GM12864 (cell line): ENCODE data around the gene FIP1L1.

Experiments
- DNase-seq: peaks from one replicate; pipeline ENCODE4 v3.0.0-alpha.2; 2011; ENCODE audit warnings: low read depth
- H3K4me3 ChIP-seq: 2 replicates; pipeline ENCODE4 v1.5.1; 2011; ENCODE audit warnings: mild to moderate bottlenecking, low read depth, low read length, control low read depth
- TF ChIP-seq, protein P1 (sequence below): IDR thresholded peaks from 2 replicates; pipeline ENCODE4 v1.5.1; 2011; ENCODE audit warnings: low read depth, mild to moderate bottlenecking, moderate library complexity, low read length, control low read depth, inconsistent platforms; ENCODE audit errors: missing control alignments

The FIP1L1 gene

DNA sequence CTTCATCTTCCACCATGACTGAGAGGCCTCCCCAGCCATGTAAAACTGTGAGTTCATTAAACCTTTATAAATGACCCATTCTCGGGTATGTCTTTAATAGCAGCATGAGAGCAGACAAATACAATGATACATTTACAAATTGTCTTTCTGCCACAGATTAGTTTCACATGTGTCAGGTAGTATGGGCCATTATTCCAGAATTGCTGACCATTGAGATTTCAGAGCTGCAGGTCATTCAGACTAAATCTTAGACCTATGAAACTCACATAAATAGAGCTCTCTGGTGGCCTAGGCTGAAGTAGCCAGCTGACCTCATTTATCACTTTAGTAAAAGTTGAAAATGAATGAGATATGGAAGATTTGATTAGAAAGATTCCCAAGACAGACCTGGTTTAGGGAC, 105.8 kb downstream of the FIP1L1 start:
- H3K4me3 ChIP-seq = no peak overlapping the region
- DNase-seq = no peak
- TF ChIP-seq, protein P1, sequence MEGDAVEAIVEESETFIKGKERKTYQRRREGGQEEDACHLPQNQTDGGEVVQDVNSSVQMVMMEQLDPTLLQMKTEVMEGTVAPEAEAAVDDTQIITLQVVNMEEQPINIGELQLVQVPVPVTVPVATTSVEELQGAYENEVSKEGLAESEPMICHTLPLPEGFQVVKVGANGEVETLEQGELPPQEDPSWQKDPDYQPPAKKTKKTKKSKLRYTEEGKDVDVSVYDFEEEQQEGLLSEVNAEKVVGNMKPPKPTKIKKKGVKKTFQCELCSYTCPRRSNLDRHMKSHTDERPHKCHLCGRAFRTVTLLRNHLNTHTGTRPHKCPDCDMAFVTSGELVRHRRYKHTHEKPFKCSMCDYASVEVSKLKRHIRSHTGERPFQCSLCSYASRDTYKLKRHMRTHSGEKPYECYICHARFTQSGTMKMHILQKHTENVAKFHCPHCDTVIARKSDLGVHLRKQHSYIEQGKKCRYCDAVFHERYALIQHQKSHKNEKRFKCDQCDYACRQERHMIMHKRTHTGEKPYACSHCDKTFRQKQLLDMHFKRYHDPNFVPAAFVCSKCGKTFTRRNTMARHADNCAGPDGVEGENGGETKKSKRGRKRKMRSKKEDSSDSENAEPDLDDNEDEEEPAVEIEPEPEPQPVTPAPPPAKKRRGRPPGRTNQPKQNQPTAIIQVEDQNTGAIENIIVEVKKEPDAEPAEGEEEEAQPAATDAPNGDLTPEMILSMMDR = no peak

DNA sequence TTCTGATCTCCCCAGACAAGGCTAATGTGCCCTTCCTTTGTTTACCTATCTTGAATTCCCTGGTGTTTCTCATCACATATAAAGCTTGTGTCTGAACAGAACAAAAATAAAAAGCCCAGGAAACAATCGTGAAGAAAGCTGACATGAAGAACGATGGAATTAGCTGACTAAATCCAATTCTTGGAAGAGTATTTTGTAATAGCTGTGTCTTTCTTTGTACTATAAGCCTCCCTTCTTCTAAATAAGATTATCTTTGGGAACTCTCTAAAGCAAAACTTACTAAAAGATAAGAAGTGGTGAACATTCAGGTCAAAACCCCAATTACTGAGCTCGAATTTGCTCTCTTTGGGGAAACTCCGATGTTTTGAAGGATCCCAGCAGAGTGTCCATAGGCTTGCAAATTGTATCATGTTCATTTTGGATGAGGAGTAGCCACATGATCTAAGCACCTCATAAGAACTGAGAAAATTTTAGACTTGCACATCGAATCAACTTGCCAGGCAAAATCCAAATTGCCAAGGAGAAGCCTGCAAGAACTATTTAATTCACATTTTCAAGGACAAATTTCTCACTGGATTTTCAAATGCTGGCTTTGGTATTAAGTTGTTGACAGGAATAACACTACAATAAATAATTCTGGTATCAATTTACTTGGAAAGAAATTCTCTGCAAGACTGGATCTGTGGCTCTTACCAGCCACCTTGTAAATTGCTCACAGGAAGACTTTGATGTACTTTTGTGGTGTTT, 107.6 kb downstream of the FIP1L1 start:
- no peak overlapping the region for H3K4me3 ChIP-seq
- no peak for DNase-seq
- TF ChIP-seq, protein P1 = no peak

DNA sequence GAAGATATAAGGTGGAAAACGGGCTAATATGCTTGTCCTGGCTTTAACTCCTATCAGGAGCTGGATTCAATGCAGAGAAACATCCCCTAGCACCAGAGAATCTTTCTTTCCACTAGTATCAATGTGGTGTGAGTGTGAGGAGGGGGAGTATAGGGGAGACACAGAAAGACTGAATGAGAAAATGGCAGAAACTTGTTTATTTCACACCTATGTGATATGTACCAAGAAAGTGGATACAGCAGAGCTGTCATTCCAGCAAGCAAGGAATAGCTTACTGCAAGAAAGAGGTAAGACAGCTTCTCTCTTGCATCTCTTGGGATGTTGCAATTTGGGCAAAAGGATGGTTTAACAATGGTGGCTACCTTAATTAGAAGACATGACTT, 108.2 kb downstream of the FIP1L1 start:
- TF ChIP-seq, protein P1 = no peak
- H3K4me3 ChIP-seq = no peak overlapping the region
- no peak for DNase-seq

DNA sequence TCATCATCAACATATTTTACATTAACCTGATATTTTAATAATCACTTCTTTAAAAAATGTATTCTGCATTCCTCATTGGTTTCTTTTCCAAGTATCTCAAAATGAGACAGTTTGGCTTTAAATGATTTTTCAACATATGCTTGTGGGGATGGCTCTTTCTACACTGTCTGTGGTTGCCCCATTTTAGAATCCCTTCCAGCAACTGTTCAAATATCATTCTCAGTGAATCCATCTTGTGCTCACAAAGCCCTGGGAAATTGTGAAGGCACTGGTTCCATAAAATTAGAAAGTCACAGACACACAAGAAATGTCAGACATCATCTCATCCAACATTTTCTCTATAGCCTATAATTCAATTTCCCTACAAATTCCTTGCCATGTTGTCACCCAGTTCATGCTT, 110.3 kb downstream of the FIP1L1 start:
- TF ChIP-seq, protein P1 = no peak
- H3K4me3 ChIP-seq = no peak overlapping the region
- DNase-seq = no peak

DNA sequence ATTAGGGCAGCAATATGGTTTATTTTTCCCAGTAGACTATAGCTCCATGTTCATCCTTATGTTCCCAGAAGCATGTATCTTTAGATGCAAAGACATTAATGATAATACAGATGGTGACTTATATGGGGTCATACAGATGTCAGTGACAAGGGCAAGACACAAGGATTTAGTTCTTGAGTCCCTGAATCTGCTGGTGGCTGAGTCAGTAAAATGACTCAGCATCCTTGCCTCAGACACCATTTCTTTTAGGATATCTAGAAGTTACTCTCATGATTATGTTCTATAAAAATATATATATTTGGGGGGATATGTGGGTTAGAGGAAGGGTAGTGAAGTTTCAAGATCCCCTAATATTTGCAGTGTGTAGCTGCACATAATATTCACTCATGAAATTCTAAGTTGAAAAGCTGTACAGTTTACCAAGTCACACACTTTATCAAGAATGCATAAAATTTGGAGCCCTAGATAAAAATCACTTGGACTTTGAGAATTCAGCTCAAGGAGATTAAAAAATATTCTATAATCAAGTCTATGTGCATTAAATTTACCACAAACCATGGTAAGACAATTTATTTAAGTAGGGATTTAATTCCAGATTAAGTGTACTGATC, 111.9 kb downstream of the FIP1L1 start:
- no peak overlapping the region for H3K4me3 ChIP-seq
- TF ChIP-seq, protein P1 = no peak
- no peak for DNase-seq

DNA sequence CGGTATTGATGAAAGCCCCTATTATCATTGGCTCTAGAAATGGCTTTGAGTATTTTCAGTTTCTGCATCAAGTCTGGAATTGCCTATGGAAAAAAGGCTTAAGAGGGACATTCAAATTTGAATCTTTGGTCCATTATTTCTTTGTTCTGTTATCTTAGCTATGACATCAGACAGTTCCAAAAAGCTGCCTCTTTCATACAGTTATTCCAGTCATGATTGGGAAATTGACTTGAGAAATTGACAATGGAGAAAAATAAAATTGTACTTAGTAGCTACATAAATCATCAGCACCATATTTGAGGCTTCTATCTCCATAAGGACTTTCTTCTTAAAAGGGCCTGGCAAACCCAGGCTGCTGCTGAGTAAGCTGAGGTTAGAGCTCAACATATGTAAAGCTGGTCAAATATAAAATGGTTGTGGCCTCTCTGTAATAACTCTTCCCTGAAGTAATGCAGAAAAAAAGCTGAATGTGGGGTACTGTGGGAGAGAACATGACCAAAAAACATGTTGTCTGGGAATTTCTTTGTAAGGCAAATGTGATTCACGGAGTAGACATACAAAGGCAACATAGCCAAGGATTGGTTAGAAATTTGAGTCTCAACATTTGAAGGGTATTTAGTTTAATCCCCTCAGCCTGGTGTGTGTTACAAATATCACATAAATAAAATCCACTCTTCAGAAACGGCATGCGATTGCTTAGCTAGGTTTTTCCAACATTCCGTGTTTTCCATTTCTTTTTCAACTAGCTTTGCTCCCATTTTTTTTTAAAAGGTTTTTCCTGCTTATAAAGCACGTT, 112.9 kb downstream of the FIP1L1 start:
- H3K4me3 ChIP-seq = no peak overlapping the region
- TF ChIP-seq, protein P1 = no peak
- no peak for DNase-seq
